HG02885 (cell line): Measurements from ENCODE around the gene RPL7A.

ENCODE experiments used
- ATAC-seq: cut with Tn5 transposase; IDR thresholded peaks from one replicate; pipeline ENCODE4 v1.9.1; 2021; ENCODE audit warnings: mild to moderate bottlenecking; ENCODE audit not compliant: unreplicated experiment, poor library complexity

Gene RPL7A

GRCh38 chr9:133346021-133346785 lies 1.8 kb upstream of the RPL7A start:
- ATAC-seq: no peak

GRCh38 chr9:133347515-133347984 lies 468 bp upstream of the RPL7A start:
- ATAC-seq: peak; percentile 28

GRCh38 chr9:133348718-133349573 lies 928 bp downstream of the RPL7A start:
- no peak for ATAC-seq

GRCh38 chr9:133349965-133350616 lies 2.1 kb downstream of the RPL7A start:
- ATAC-seq: no peak

- no peak for ATAC-seq
These were observed 3.5 kb downstream of the RPL7A start for GRCh38 chr9:133351526-133351907.

GRCh38 chr9:133351908-133352634 lies 4.1 kb downstream of the RPL7A start:
- no peak for ATAC-seq

- no peak for ATAC-seq
These were observed 4.8 kb downstream of the RPL7A start for GRCh38 chr9:133352635-133353340.

GRCh38 chr9:133353548-133353947 lies 5.5 kb downstream of the RPL7A start:
- no peak for ATAC-seq

- ATAC-seq: no peak
These were observed 6.7 kb downstream of the RPL7A start for GRCh38 chr9:133354766-133355165.

GRCh38 chr9:133355881-133356357 lies 7.9 kb downstream of the RPL7A start:
- ATAC-seq: peak; percentile 37

- peak; percentile 80 for ATAC-seq
These were observed 8.5 kb downstream of the RPL7A start, which contains the start of the genes SURF1 and SURF2 for GRCh38 chr9:133356391-133357091. SURF1 (minus strand) TSS chr9:133356487; CDS start chr9:133356453, 34 bp downstream. SURF2 (plus strand) TSS chr9:133356550; CDS start chr9:133356593, 43 bp downstream.

- no peak for ATAC-seq
These were observed 9.6 kb downstream of the RPL7A start for GRCh38 chr9:133357656-133358055.

- no peak for ATAC-seq
These were observed 11.6 kb downstream of the RPL7A start for GRCh38 chr9:133359399-133360175.

- ATAC-seq: no peak
These were observed 12.7 kb downstream of the RPL7A start for GRCh38 chr9:133360400-133361393.

- ATAC-seq: no peak
These were observed 13.6 kb downstream of the RPL7A start for GRCh38 chr9:133361507-133362092.

- no peak for ATAC-seq
These were observed 14.5 kb downstream of the RPL7A start for GRCh38 chr9:133362359-133363044.
